ENCODE results near the gene GAK.
A peak's percentile ranks its signal among the peaks of the same experiment; 100 is the strongest.

Gene GAK

DNA sequence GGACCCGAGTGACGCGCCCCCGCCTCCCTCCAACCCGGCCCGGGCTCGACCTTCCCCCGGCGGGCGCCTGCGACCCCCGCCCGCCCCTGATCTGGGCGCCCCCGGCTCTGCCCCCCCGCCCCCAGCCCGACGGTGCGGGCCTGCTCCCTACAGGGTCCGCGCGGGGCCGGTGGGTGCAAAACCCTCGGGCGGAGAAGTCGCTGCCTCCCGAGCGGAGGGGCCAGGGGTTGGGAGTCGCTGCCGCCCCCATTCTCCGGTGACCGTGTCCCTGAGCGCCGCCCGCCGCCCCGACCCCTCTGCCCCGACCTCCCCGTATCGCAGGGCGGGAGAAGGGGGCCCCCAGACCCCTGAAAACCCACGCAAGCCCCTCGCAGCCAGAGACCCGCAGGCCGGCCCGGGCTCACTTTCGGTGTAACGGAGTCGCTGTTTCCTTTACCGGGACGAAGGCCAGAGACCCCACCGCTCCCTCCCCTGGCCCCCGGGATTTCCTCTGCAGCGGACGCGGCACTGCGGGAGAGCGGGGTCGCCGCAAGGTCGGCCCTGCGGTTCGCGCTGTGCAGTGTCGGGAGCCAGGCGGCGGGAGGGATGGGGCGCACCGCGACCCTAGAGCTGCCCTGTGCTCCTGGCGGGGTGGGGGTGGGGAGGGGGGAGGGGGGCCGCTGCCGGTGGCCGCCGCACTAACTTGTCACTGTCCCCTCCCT, 105.5 kb downstream of the GAK start:
- Histone ChIP-seq H3K4me1 (ENCODE audit: control insufficient read depth, insufficient read depth, low read length) (peaks cover 6% of the 10 kb centered on the region), H3K9ac (ENCODE audit: low read length in 2 of 2) (no peak overlapping the region), H3K4me3 (ENCODE audit: low read length in 2 of 2) (no peak overlapping the region), H3K27me3 (ENCODE audit: control insufficient read depth in 1 of 2, insufficient read depth in 2 of 2, low read length in 2 of 2) (peaks cover 44 to 58% of the 10 kb centered on the region in 2 donors), H3K27ac (ENCODE audit: low read length) (no peak overlapping the region), H3K36me3 (ENCODE audit: control insufficient read depth in 2 of 2, insufficient read depth in 2 of 2, low read length in 2 of 2) (no peaks in the 10 kb centered on the region), H3K9me3 (ENCODE audit: control insufficient read depth in 2 of 2, low read length in 2 of 2) (peaks cover 0 to 10% of the 10 kb centered on the region in 2 donors)

- peaks cover 0 to 3% of the 10 kb centered on the region in 2 donors for H3K9me3 ChIP-seq (ENCODE audit: control insufficient read depth in 2 of 2, low read length in 2 of 2)
- H3K9ac ChIP-seq (ENCODE audit: low read length in 2 of 2) = no peak within 1 kb of the TSS
- H3K4me1 ChIP-seq (ENCODE audit: control insufficient read depth, insufficient read depth, low read length) = peaks cover 6% of the 10 kb centered on the region
- H3K4me3 ChIP-seq (ENCODE audit: low read length in 2 of 2) = peak within 1 kb of the TSS in 1 of 2 donors; percentile 15
- no peak within 1 kb of the TSS for H3K27ac ChIP-seq (ENCODE audit: low read length)
- H3K27me3 ChIP-seq (ENCODE audit: control insufficient read depth in 1 of 2, insufficient read depth in 2 of 2, low read length in 2 of 2) = peaks cover 49 to 60% of the 10 kb centered on the region in 2 donors
- no peaks in the 10 kb centered on the region for H3K36me3 ChIP-seq (ENCODE audit: control insufficient read depth in 2 of 2, insufficient read depth in 2 of 2, low read length in 2 of 2)
Observed at GRCh38 chr4:825971-826330, 106.2 kb downstream of the GAK start, which contains the start of gene CPLX1. Gene CPLX1, minus strand, starts transcription at chr4:826129. Its CDS starts 1,607 bp downstream, at chr4:824522.

DNA sequence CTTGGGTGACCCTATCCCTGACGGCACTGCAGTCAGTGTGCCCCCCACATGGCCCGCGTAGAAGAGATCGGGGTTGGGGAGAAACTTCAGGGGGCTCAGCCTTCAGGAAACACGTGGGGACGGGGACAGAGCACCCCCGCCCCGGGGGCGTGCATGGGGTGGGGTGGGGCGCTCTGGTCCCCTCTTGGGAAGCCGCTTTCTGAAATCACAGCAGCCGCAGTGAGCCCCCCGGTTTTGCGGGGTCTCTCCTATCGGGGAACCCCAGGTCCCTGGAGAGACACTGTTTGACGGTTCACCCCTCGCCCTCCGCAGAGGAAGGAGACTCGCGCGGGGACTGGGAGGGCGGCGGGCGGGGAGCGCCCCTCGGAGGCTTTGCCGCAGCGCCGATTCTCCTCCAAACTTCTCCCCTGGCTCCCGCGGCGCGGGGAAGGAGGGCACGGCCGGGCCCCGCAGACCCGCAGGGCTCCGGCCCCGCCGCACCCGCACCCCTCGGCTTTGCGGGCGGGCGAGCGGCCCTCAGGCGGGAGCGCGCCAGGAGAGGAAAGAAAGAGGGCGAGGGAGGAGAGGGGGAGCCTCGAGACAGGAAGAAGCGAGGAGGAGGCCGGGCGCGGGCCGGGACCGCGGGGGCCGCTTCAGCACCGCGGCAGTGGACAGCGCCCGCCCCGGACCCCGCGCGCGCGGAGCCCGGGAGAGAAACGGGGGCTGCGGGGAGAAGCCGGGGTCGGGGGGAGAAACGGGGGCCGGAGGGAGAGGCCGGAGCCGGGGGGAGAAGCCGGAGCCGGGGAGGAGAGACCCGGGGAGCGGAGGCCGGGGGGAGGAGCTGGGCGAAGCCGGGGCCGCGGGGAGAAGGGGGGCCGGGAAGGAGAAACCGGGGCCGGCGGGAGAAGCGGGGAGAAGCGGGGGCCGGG, 106.8 kb downstream of the GAK start:
- no peak overlapping the region for H3K27ac ChIP-seq (ENCODE audit: low read length)
- H3K36me3 ChIP-seq (ENCODE audit: control insufficient read depth in 2 of 2, insufficient read depth in 2 of 2, low read length in 2 of 2) = no peaks in the 10 kb centered on the region
- peak overlapping the region in 1 of 2 donors; percentile 15 for H3K4me3 ChIP-seq (ENCODE audit: low read length in 2 of 2)
- peaks cover 53 to 59% of the 10 kb centered on the region in 2 donors for H3K27me3 ChIP-seq (ENCODE audit: control insufficient read depth in 1 of 2, insufficient read depth in 2 of 2, low read length in 2 of 2)
- peaks cover 6% of the 10 kb centered on the region for H3K4me1 ChIP-seq (ENCODE audit: control insufficient read depth, insufficient read depth, low read length)
- no peaks in the 10 kb centered on the region for H3K9me3 ChIP-seq (ENCODE audit: control insufficient read depth in 2 of 2, low read length in 2 of 2)
- no peak overlapping the region for H3K9ac ChIP-seq (ENCODE audit: low read length in 2 of 2)

DNA sequence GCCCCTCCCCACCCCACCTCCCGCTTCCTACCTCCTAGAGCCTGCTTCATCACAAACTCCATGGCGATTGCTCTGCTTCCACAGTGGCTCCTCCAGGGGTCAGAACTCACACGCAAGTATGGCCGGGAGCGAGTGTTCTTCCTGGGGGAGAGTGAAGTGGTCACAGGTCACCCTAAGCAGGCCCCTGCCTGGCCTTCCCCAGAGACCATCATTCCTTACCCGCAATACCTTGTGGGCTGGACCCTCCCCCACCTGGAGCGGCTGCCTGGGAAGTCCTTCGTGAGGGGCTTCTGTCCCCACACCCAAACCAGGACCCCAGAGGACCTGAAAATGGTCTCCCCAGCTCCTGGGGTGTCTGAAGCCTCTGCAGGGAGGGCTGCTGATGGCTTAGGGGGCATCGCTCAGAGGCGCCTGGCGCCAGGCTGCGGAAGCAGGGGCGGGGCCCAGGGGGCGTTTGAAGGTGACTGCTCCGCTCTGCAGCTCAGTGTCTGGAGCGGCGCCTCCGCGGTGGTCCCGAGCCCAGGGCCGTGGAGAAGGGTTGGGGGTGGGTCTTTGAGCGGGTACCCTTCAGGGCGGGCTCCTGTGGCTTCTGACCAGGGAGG, 107.6 kb downstream of the GAK start:
- Histone ChIP-seq H3K4me3 (ENCODE audit: low read length in 2 of 2) (no peak overlapping the region), H3K27me3 (ENCODE audit: control insufficient read depth in 1 of 2, insufficient read depth in 2 of 2, low read length in 2 of 2) (peaks cover 57 to 59% of the 10 kb centered on the region in 2 donors)

DNA sequence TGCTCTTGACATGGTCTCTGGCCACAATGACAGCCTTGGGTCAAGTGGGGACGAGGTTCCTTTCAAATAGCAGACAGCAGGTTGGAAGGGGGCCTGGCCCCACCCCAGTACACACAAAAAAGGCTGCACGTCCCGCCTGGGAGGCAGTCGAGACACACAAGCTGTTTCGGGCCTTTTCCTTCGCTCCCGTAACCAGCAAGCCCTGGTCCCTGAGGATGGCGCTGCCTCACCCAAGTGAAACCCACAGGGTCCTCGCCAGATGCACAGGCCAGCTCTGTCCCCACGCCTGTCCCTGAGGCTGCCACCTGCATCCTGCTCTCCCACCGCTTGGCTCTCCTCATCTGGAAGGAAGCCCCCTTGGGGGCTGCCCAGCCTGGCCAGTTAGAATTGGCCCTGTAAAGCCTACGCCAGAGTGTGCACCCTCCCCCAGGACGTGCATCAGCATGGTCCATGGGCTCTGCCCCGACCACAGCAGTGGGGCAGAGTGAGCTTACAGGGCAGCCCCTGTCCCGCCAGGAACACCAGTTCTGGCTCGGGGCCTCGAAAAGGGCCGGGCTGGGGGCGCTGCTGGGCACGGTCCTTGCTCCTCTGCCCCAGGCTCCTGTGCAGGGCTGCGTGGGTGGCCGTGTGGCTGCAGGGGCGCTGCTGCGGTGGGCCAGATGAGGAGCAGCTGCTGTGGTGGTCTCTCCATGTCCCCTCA, 108.2 kb downstream of the GAK start:
- Histone ChIP-seq H3K9me3 (ENCODE audit: control insufficient read depth in 2 of 2, low read length in 2 of 2) (peaks cover 0 to 5% of the 10 kb centered on the region in 2 donors), H3K9ac (ENCODE audit: low read length in 2 of 2) (no peak overlapping the region), H3K27me3 (ENCODE audit: control insufficient read depth in 1 of 2, insufficient read depth in 2 of 2, low read length in 2 of 2) (peaks cover 53 to 55% of the 10 kb centered on the region in 2 donors), H3K4me1 (ENCODE audit: control insufficient read depth, insufficient read depth, low read length) (peaks cover 6% of the 10 kb centered on the region), H3K36me3 (ENCODE audit: control insufficient read depth in 2 of 2, insufficient read depth in 2 of 2, low read length in 2 of 2) (no peaks in the 10 kb centered on the region), H3K27ac (ENCODE audit: low read length) (no peak overlapping the region), H3K4me3 (ENCODE audit: low read length in 2 of 2) (no peak overlapping the region)

More for the DNA sequence above, 107.6 kb downstream of the GAK start:
- H3K9me3 ChIP-seq (ENCODE audit: control insufficient read depth in 2 of 2, low read length in 2 of 2) = peaks cover 0 to 4% of the 10 kb centered on the region in 2 donors
- H3K27ac ChIP-seq (ENCODE audit: low read length) = no peak overlapping the region
- no peak overlapping the region for H3K9ac ChIP-seq (ENCODE audit: low read length in 2 of 2)
- no peaks in the 10 kb centered on the region for H3K36me3 ChIP-seq (ENCODE audit: control insufficient read depth in 2 of 2, insufficient read depth in 2 of 2, low read length in 2 of 2)
- peaks cover 6% of the 10 kb centered on the region for H3K4me1 ChIP-seq (ENCODE audit: control insufficient read depth, insufficient read depth, low read length)

DNA sequence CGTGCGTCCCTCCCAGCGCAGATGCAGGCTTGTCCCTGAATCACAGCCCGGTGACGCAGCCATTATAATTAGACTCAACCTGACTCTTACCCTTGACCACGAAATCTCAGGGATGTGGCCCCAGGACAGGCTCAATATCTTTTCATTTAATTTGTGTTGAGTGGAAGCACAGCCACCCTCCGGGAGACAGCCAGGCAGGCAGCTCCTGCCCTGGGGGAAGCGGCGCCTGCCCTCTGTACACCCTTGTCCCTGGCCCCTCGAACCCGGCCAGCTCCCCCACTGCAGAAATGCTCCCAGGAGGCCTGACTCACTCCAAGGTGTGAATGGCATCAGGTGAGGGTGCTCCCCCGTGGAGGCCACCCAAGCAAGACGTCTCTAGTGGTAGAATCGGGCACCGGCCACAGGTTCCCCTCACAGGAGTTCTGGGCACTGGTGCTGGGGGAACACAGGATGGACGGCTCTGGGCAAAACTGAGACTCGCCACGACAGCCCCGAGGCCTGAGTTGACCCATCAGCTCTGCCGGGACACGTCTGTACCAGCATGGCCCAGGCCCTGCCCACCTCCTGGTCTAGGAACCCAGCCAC, 108.8 kb downstream of the GAK start:
- H3K4me1 ChIP-seq (ENCODE audit: control insufficient read depth, insufficient read depth, low read length) = peaks cover 6% of the 10 kb centered on the region
- H3K36me3 ChIP-seq (ENCODE audit: control insufficient read depth in 2 of 2, insufficient read depth in 2 of 2, low read length in 2 of 2) = no peaks in the 10 kb centered on the region
- peaks cover 0 to 5% of the 10 kb centered on the region in 2 donors for H3K9me3 ChIP-seq (ENCODE audit: control insufficient read depth in 2 of 2, low read length in 2 of 2)
- H3K27me3 ChIP-seq (ENCODE audit: control insufficient read depth in 1 of 2, insufficient read depth in 2 of 2, low read length in 2 of 2) = peaks cover 47 to 51% of the 10 kb centered on the region in 2 donors
- no peak overlapping the region for H3K4me3 ChIP-seq (ENCODE audit: low read length in 2 of 2)
- H3K9ac ChIP-seq (ENCODE audit: low read length in 2 of 2) = no peak overlapping the region
- H3K27ac ChIP-seq (ENCODE audit: low read length) = no peak overlapping the region

DNA sequence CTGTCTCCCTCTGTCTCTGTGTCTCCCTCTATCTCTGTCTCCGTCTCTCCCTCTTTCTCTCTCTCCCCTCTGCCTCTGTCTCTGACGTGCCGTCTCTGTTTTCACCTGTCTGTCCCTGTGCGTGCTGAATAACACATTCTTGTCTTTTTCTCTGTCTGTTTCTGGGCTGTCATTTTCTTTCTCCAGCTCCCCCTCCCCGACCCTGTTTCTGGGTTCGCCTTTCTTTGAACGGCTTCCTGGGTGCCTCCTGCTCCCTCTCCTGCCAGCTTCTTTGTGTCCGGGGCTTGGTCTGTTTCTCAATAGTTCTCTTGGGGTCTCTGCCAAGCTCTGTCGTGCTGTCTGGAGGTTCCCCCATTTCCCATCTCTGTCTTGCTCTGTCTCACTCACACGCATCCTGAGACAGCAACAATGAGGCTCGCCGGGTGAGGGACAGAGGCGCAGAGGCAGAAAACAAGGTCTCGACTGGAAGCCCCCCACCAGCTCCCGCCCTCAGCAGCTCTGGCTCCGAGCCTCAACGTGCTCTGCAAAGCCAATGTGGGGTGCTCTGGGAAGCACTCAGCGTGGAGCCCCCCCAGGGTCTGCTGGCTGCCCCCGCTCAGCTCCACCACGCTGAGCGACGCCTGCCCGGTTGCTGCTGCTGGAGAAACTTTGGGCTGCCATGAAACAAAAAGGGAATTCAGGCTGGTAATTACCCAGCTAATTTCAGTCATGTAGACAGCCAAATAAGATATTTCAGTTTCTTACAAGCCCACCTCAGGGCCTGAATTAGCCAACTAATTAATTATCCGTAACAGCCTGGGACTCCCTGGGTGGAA, 109.5 kb downstream of the GAK start:
- peaks cover 0 to 5% of the 10 kb centered on the region in 2 donors for H3K9me3 ChIP-seq (ENCODE audit: control insufficient read depth in 2 of 2, low read length in 2 of 2)
- peaks cover 44 to 51% of the 10 kb centered on the region in 2 donors for H3K27me3 ChIP-seq (ENCODE audit: control insufficient read depth in 1 of 2, insufficient read depth in 2 of 2, low read length in 2 of 2)
- H3K4me1 ChIP-seq (ENCODE audit: control insufficient read depth, insufficient read depth, low read length) = peaks cover 6% of the 10 kb centered on the region
- H3K4me3 ChIP-seq (ENCODE audit: low read length in 2 of 2) = no peak overlapping the region
- H3K9ac ChIP-seq (ENCODE audit: low read length in 2 of 2) = no peak overlapping the region
- no peaks in the 10 kb centered on the region for H3K36me3 ChIP-seq (ENCODE audit: control insufficient read depth in 2 of 2, insufficient read depth in 2 of 2, low read length in 2 of 2)
- H3K27ac ChIP-seq (ENCODE audit: low read length) = no peak overlapping the region

DNA sequence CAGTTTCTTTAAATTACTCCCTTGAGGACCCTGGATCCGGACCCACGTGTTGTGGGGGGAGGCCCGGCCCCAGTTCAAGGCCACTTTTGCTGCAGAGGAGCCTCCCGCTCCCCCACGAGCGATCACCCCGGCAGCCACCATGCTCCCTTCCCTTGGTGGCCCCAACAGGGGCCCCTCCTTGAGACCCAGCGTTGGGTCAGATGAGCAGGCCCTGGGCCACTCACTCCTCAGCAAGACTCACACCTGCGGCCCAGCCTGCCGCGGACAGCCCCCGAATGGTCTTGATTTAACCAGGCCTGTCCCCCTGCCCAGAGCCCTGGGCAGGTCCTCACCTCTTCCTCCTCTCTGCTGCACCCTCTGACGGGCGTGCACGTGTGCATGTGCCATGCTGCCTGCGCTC, 110.5 kb downstream of the GAK start:
- Histone ChIP-seq H3K4me3 (ENCODE audit: low read length in 2 of 2) (no peak overlapping the region), H3K27me3 (ENCODE audit: control insufficient read depth in 1 of 2, insufficient read depth in 2 of 2, low read length in 2 of 2) (peaks cover 36 to 46% of the 10 kb centered on the region in 2 donors), H3K36me3 (ENCODE audit: control insufficient read depth in 2 of 2, insufficient read depth in 2 of 2, low read length in 2 of 2) (no peaks in the 10 kb centered on the region), H3K27ac (ENCODE audit: low read length) (no peak overlapping the region), H3K9me3 (ENCODE audit: control insufficient read depth in 2 of 2, low read length in 2 of 2) (peaks cover 0 to 5% of the 10 kb centered on the region in 2 donors), H3K4me1 (ENCODE audit: control insufficient read depth, insufficient read depth, low read length) (peaks cover 3% of the 10 kb centered on the region), H3K9ac (ENCODE audit: low read length in 2 of 2) (no peak overlapping the region)

GRCh38 chr4:821181-821591, 110.9 kb downstream of the GAK start:
- peaks cover 35 to 46% of the 10 kb centered on the region in 2 donors for H3K27me3 ChIP-seq (ENCODE audit: control insufficient read depth in 1 of 2, insufficient read depth in 2 of 2, low read length in 2 of 2)

More at GRCh38 chr4:821181-821591, 110.9 kb downstream of the GAK start:
- peaks cover 3% of the 10 kb centered on the region for H3K4me1 ChIP-seq (ENCODE audit: control insufficient read depth, insufficient read depth, low read length)
- H3K4me3 ChIP-seq (ENCODE audit: low read length in 2 of 2) = no peak overlapping the region
- H3K27ac ChIP-seq (ENCODE audit: low read length) = no peak overlapping the region
- peaks cover 0 to 5% of the 10 kb centered on the region in 2 donors for H3K9me3 ChIP-seq (ENCODE audit: control insufficient read depth in 2 of 2, low read length in 2 of 2)
- no peaks in the 10 kb centered on the region for H3K36me3 ChIP-seq (ENCODE audit: control insufficient read depth in 2 of 2, insufficient read depth in 2 of 2, low read length in 2 of 2)
- no peak overlapping the region for H3K9ac ChIP-seq (ENCODE audit: low read length in 2 of 2)
